Measurements from ENCODE around the gene ZNFX1.

ZNFX1 gene

DNA sequence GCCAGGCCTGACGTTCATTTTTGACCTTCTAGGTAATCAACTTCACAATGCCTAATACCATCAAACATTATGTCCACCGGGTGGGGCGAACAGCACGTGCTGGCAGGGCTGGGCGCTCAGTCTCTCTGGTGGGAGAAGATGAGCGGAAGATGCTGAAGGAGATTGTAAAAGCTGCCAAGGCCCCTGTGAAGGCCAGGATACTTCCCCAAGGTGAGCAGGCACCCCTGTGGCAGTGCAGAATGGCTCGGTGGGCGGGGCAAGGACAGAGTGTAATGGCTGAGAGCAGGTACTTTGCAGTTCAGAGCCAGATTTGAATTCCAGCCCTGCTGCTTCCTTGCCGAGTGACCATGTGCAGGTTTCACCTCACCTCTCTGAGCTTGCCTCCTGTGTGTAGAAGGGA lies 41.6 kb downstream of the ZNFX1 start:
- Histone ChIP-seq H3K9ac (ENCODE audit: low read length) (no peak overlapping the region), H3K36me3 (ENCODE audit: control insufficient read depth, low read depth, low read length) (peaks cover 70% of the 10 kb centered on the region), H3K9me3 (ENCODE audit: control insufficient read depth, low read depth, low read length) (no peaks in the 10 kb centered on the region)

DNA sequence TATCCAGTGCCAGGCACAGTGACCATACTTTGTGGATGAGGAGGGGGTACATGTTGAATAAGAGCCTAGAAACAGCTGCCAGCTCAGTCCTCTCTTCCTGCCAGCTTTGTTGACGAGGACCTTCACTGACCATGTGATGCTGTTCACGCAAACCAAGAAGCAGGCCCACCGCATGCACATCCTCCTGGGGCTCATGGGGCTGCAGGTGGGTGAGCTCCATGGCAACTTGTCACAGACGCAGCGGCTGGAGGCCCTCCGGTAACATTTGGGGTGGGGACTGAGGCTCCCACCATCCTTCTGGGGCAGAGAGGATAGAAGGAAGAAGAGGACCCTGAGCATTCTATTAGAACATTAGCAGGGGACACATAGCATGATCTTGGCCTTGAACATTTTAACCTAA lies 43.0 kb downstream of the ZNFX1 start:
- Histone ChIP-seq H3K9ac (ENCODE audit: low read length) (no peak overlapping the region), H3K9me3 (ENCODE audit: control insufficient read depth, low read depth, low read length) (no peaks in the 10 kb centered on the region), H3K27ac (ENCODE audit: low read length) (no peak overlapping the region), H3K27me3 (ENCODE audit: control insufficient read depth, insufficient read depth, low read length) (no peaks in the 10 kb centered on the region), H3K36me3 (ENCODE audit: control insufficient read depth, low read depth, low read length) (peaks cover 72% of the 10 kb centered on the region), H3K4me1 (ENCODE audit: control insufficient read depth, low read depth, low read length) (no peaks in the 10 kb centered on the region), H3K4me3 (ENCODE audit: low read length) (no peak overlapping the region)

More for the DNA sequence above, 41.6 kb downstream of the ZNFX1 start:
- no peaks in the 10 kb centered on the region for H3K4me1 ChIP-seq (ENCODE audit: control insufficient read depth, low read depth, low read length)
- no peaks in the 10 kb centered on the region for H3K27me3 ChIP-seq (ENCODE audit: control insufficient read depth, insufficient read depth, low read length)
- H3K27ac ChIP-seq (ENCODE audit: low read length), result no peak overlapping the region
- H3K4me3 ChIP-seq (ENCODE audit: low read length), result no peak overlapping the region

DNA sequence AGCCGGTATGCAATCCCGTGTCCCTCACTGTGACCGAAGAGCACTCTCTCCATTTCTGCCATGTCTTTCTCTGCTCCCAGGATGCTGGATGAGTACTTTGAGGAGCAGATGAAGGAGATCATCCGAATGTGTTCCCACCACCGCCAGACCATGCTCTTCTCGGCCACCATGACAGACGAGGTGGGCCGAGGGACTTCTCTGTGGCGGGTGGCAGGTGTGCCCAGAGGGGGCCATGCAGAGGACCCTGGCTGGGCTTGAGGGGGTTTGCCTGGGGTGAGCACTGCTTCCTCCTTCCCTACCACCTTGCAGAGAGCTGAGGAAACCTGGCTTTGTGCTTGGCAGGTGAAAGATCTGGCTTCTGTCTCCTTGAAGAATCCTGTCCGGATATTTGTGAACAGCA lies 44.6 kb downstream of the ZNFX1 start:
- H3K27me3 ChIP-seq (ENCODE audit: control insufficient read depth, insufficient read depth, low read length), result no peaks in the 10 kb centered on the region
- peaks cover 71% of the 10 kb centered on the region for H3K36me3 ChIP-seq (ENCODE audit: control insufficient read depth, low read depth, low read length)
- no peak overlapping the region for H3K9ac ChIP-seq (ENCODE audit: low read length)
- no peak overlapping the region for H3K27ac ChIP-seq (ENCODE audit: low read length)
- no peaks in the 10 kb centered on the region for H3K4me1 ChIP-seq (ENCODE audit: control insufficient read depth, low read depth, low read length)
- no peak overlapping the region for H3K4me3 ChIP-seq (ENCODE audit: low read length)
- no peaks in the 10 kb centered on the region for H3K9me3 ChIP-seq (ENCODE audit: control insufficient read depth, low read depth, low read length)

DNA sequence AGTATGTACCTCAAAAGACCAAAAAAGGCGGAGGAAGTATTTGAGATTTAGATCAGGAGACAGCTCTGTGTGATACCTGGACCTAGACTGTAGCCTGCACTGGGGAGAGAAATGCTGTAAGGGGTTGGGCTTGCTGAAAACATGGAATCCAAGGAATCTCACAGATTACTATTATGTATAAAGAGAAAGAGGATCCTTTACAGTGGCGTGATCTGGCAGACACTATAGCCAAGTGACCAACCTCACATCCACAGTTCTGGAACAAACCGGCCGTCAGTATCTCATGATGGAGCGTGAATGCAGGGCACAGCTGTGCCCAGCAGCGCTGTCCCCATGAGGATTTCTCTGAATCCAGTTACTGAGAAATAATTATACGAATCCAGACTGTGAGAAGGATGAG lies 46.4 kb downstream of the ZNFX1 start:
- peaks cover 63% of the 10 kb centered on the region for H3K36me3 ChIP-seq (ENCODE audit: control insufficient read depth, low read depth, low read length)
- H3K9ac ChIP-seq (ENCODE audit: low read length), result no peak overlapping the region
- no peaks in the 10 kb centered on the region for H3K4me1 ChIP-seq (ENCODE audit: control insufficient read depth, low read depth, low read length)
- H3K9me3 ChIP-seq (ENCODE audit: control insufficient read depth, low read depth, low read length), result no peaks in the 10 kb centered on the region
- H3K27me3 ChIP-seq (ENCODE audit: control insufficient read depth, insufficient read depth, low read length), result no peaks in the 10 kb centered on the region
- H3K4me3 ChIP-seq (ENCODE audit: low read length), result no peak overlapping the region
- no peak overlapping the region for H3K27ac ChIP-seq (ENCODE audit: low read length)

DNA sequence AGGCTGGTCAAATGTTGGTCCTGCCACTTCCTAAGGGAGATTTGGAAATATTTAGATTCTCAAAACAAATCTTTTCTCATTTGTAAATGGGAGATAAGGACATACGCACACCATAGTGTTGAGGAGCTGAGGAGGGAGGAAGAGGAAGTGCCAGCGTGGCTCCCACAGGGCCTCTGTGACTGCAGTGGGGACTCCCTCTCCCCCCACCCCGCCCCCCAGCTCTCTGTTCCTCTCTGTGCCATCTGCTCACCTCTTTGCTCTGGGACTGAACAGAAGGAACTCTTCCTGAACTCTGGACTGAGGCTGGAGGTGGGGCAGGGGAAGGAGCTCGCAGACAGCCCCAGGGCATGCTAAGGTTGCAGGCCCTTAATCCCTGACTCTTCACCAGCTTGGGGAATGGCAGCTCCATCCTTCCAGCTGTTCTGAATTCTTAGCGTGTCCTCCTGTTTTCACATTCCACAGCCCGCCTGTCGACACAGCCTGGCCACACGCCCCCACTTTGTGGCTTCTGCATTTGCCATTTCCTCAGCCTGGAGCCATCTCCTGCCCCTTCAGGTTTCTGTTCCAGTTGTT lies 47.2 kb downstream of the ZNFX1 start:
- no peak overlapping the region for H3K4me3 ChIP-seq (ENCODE audit: low read length)
- H3K9ac ChIP-seq (ENCODE audit: low read length), result no peak overlapping the region
- no peaks in the 10 kb centered on the region for H3K9me3 ChIP-seq (ENCODE audit: control insufficient read depth, low read depth, low read length)
- peaks cover 67% of the 10 kb centered on the region for H3K36me3 ChIP-seq (ENCODE audit: control insufficient read depth, low read depth, low read length)
- no peaks in the 10 kb centered on the region for H3K27me3 ChIP-seq (ENCODE audit: control insufficient read depth, insufficient read depth, low read length)
- H3K27ac ChIP-seq (ENCODE audit: low read length), result no peak overlapping the region
- no peaks in the 10 kb centered on the region for H3K4me1 ChIP-seq (ENCODE audit: control insufficient read depth, low read depth, low read length)

DNA sequence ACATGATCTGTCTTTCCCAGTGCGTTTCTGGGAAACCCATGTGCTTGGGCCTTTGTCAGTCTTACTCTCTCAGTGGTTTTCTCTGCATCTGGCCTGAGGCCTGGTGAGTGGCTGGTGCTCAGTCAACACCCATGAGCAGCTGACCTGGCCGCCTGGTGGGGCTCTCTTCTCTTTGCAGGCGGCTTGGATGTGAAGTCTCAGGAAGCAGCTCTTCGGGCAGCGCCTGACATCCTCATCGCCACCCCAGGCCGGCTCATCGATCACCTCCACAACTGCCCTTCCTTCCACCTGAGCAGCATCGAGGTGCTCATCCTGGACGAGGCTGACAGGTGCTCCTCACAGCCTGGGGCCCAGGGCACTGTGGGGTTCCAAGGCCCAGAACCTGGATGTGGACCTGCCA lies 47.8 kb downstream of the ZNFX1 start:
- peaks cover 68% of the 10 kb centered on the region for H3K36me3 ChIP-seq (ENCODE audit: control insufficient read depth, low read depth, low read length)
- no peak overlapping the region for H3K27ac ChIP-seq (ENCODE audit: low read length)
- no peak overlapping the region for H3K9ac ChIP-seq (ENCODE audit: low read length)
- no peaks in the 10 kb centered on the region for H3K4me1 ChIP-seq (ENCODE audit: control insufficient read depth, low read depth, low read length)
- H3K4me3 ChIP-seq (ENCODE audit: low read length), result no peak overlapping the region
- no peaks in the 10 kb centered on the region for H3K27me3 ChIP-seq (ENCODE audit: control insufficient read depth, insufficient read depth, low read length)
- H3K9me3 ChIP-seq (ENCODE audit: control insufficient read depth, low read depth, low read length), result no peaks in the 10 kb centered on the region

DNA sequence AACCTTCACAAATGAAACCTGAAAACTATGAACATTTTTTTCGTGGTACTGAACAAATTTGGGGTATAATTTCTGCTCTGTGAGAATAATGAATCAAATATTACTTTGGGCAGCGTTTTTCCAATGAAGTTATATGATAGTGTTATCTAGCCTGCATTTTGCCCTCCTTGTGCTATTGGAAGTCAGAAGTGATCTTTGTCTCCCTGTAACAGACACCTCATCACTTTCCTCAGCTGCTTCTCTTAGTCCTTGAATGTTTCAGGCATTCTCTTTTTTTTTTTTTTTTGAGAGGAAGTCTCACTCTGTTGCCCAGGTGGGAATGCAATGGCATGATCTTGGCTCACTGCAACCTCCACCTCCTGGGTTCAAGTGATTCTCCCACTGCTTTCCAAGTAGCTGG lies 48.5 kb downstream of the ZNFX1 start:
- Histone ChIP-seq H3K36me3 (ENCODE audit: control insufficient read depth, low read depth, low read length) (peaks cover 68% of the 10 kb centered on the region), H3K4me3 (ENCODE audit: low read length) (no peak overlapping the region), H3K9me3 (ENCODE audit: control insufficient read depth, low read depth, low read length) (no peaks in the 10 kb centered on the region), H3K4me1 (ENCODE audit: control insufficient read depth, low read depth, low read length) (no peaks in the 10 kb centered on the region), H3K27ac (ENCODE audit: low read length) (no peak overlapping the region), H3K9ac (ENCODE audit: low read length) (no peak overlapping the region), H3K27me3 (ENCODE audit: control insufficient read depth, insufficient read depth, low read length) (no peaks in the 10 kb centered on the region)

DNA sequence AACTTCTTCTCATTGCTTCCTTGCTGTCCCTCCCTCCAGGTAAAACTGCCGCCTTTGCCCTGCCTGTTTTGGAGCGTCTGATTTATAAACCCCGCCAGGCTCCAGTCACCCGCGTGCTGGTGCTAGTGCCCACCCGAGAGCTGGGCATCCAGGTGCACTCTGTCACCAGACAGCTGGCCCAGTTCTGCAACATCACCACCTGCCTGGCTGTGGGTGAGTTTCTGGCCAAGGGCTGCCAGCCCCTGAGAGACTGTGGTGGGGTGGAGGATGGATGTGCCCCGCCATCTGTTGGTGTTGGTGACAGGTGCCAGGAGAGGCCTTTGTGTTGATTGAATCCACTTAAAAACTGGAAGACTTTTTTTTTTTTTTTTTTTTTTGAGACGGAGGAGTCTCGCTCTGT lies 49.2 kb downstream of the ZNFX1 start:
- Histone ChIP-seq H3K9ac (ENCODE audit: low read length) (no peak overlapping the region), H3K4me3 (ENCODE audit: low read length) (no peak overlapping the region), H3K27me3 (ENCODE audit: control insufficient read depth, insufficient read depth, low read length) (no peaks in the 10 kb centered on the region), H3K4me1 (ENCODE audit: control insufficient read depth, low read depth, low read length) (no peaks in the 10 kb centered on the region), H3K36me3 (ENCODE audit: control insufficient read depth, low read depth, low read length) (peaks cover 69% of the 10 kb centered on the region), H3K27ac (ENCODE audit: low read length) (no peak overlapping the region), H3K9me3 (ENCODE audit: control insufficient read depth, low read depth, low read length) (no peaks in the 10 kb centered on the region)

DNA sequence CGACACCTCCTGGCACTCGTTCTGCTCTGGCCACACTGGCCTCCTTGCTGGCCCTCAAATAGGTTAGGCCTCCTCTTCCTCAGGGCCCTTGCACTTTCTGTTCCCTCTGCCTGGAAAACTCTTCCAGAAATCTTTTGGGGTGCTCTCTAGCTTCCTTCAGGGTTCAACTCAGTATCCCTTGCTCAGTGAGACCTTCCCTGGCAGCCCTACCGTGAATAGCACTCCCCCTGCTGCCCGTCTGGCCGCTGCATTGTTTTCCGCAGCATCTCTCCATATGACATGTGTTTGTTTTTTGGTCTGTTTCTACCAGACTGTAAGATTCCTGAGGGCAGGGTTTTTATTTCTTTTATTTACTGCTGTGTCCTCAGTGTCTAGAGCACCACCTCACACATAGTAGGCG lies 52.0 kb downstream of the ZNFX1 start:
- Histone ChIP-seq H3K9me3 (ENCODE audit: control insufficient read depth, low read depth, low read length) (no peaks in the 10 kb centered on the region), H3K4me1 (ENCODE audit: control insufficient read depth, low read depth, low read length) (no peaks in the 10 kb centered on the region), H3K27me3 (ENCODE audit: control insufficient read depth, insufficient read depth, low read length) (no peaks in the 10 kb centered on the region), H3K36me3 (ENCODE audit: control insufficient read depth, low read depth, low read length) (peaks cover 74% of the 10 kb centered on the region), H3K27ac (ENCODE audit: low read length) (no peak overlapping the region), H3K4me3 (ENCODE audit: low read length) (no peak overlapping the region), H3K9ac (ENCODE audit: low read length) (no peak overlapping the region)

DNA sequence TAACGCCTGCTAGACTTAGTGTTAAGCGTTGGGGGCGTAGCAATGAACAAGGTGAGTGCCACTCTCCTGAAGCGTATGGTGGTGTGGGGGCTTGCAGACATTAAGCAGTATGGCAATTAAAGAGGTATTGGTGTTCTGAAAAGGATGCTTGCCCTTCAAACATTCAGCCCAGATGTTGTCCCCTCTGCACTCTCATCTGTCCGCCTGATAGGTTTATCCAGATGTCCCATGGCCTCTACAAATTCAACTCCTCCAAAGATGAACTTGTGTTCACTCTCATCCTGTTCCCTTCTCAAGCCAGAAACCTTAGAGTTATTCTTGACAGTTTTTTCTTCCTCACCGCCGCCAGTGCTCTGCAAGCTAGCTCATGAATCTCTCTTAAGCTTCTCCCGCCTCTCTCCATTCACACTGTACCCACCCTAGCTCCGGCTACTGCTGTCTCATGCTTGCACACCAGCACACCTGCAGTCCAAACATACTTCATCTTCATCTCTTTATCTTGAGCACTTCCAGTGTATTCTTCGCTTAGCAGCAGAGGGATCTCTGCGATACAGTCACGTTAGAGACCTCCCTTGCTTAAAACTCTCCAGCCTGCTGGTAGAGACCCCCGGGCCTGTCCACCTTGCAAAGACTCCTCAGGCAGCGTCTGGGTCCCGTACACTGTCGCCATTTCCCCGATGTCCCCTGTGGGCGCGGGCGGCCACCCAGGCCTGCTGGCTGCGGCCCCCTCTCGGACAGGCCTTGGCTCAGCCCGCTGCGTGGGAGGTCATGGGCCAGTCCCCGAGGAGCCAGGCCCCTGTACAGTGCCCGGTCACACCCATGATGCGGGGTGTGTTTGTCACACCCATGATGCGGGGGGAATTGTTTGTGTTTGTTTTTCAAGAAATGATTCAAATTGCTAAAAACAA lies 57.7 kb downstream of the ZNFX1 start:
- Histone ChIP-seq H3K4me3 (ENCODE audit: low read length) (peak overlapping the region; percentile 76), H3K36me3 (ENCODE audit: control insufficient read depth, low read depth, low read length) (peaks cover 31% of the 10 kb centered on the region), H3K9ac (ENCODE audit: low read length) (peak overlapping the region; percentile 80), H3K4me1 (ENCODE audit: control insufficient read depth, low read depth, low read length) (peaks cover 8% of the 10 kb centered on the region), H3K27ac (ENCODE audit: low read length) (peak overlapping the region; percentile 74), H3K27me3 (ENCODE audit: control insufficient read depth, insufficient read depth, low read length) (no peaks in the 10 kb centered on the region), H3K9me3 (ENCODE audit: control insufficient read depth, low read depth, low read length) (no peaks in the 10 kb centered on the region)

DNA sequence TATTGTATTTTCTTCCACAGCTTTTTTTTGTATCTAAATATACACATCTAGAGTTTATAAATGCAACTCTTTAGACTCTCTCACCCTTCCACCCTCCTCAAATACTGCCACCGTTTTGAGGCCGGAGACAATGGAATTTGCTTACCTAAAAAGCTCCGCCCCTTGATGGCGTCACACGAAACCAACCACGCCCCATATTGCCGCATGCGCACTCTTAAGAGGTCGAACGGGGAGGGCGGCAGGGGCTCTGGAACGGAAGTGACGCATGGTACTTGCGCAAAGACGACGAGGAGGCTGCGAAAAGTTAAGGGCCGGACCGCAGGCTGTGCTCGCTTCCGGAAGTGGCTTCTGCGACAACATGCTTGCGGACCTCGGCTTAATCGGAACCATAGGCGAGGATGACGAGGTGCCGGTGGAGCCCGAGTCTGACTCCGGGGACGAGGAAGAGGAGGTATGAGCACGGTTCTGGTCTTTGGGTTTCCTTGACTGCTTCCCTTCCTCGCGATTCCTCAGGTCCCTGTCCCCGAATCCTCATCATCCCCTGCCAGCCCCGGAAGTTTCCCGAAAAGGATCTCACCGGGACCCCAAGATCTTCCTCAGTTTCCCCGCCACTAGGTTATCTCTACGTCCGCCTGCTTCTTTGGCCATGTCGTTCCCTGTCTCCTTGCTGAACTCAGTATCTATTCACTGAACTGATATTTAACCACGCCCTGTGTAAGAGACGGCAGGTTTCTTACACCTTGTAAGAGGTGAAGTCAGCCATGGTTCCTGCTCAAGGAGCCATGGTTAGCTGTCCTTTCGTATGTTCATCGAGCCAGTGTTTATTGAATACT lies 58.5 kb downstream of the ZNFX1 start, which contains the start of gene DDX27:
Gene DDX27, plus strand, starts transcription at position 326 of the 833 bp plus-strand sequence. Its CDS starts 33 bp downstream, at position 359.
- peak within 1 kb of the TSS; percentile 80 for H3K9ac ChIP-seq (ENCODE audit: low read length)
- H3K4me3 ChIP-seq (ENCODE audit: low read length), result peak within 1 kb of the TSS; percentile 76
- H3K36me3 ChIP-seq (ENCODE audit: control insufficient read depth, low read depth, low read length), result peaks cover 22% of the 10 kb centered on the region
- H3K27ac ChIP-seq (ENCODE audit: low read length), result peak within 1 kb of the TSS; percentile 74
- no peaks in the 10 kb centered on the region for H3K27me3 ChIP-seq (ENCODE audit: control insufficient read depth, insufficient read depth, low read length)
- peaks cover 8% of the 10 kb centered on the region for H3K4me1 ChIP-seq (ENCODE audit: control insufficient read depth, low read depth, low read length)
- no peaks in the 10 kb centered on the region for H3K9me3 ChIP-seq (ENCODE audit: control insufficient read depth, low read depth, low read length)

All from iPS-18a (cell line).